Limb (tissue), 2 donors: ENCODE data around the gene ARPC1B.
A peak's percentile ranks its signal among the peaks of the same experiment; 100 is the strongest.
"Not testable (repeated sequence)": the region's sequence is repeated elsewhere in the genome, so short reads cannot be mapped to it uniquely, and the experiment has no call there.

Experiments
- DNase-seq, 2 donors: peaks; one replicate each; pipeline ENCODE4 v3.0.0-alpha.2; 2016; ENCODE audit errors: extremely low spot score in 2 of 2

ARPC1B gene

DNA sequence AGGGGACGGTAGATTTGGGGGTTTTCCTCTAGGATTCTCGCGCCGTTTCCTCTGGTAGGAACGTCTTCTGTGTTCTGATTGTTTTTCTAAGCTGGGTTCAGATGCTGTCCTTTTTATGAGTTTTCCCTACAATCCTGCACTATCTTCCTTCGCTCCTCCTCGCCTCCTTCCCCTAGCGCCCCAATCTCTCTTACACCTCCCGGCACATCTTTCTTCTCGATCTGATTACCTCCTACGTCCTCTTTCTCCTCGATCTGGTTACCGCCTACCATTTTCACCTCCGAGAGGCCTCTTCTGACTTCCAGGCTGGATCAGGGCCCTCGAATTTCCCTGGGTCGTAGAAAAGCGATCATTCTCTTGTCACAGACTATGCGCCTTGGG is 34.7 kb downstream of the ARPC1B start:
- no peak for DNase-seq

DNA sequence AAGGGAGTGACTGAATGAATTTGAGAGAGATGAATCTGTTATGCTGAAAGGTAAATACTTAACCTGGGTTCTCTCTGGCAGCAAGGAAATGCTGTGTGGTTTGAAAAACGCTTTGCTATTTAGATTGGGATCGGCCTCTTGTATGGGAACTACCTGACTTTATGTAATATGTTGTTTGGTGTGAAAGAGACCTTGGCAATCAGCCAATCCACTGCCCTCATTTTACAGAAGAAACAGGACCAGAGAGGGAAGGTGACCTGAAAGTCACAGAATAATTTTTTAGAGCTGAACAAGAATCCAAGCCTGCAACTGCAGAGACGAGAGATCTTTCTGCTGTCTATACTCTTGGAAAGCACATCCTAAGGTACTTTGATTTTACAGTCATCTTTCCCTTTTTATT is 35.3 kb downstream of the ARPC1B start:
- no peak for DNase-seq

DNA sequence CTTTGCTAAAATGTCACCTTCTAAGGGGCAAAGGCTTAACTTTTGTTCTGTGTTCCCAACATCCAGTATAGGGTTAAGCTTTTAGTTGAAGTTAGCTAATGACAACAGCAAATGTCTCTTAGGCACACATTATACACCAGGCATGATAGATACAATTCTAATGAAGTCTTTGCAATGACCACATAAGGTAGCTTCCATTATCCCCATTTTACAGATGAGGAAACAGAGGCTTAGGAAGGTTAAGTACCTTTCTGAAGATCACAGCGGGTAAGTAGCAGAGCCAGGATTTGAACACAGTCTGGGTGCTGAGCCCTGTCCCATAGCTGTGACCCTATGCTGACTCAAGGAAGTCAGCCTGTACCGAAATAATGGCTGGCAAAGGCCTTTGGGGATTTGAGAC is 36.1 kb downstream of the ARPC1B start:
- DNase-seq: no peak

DNA sequence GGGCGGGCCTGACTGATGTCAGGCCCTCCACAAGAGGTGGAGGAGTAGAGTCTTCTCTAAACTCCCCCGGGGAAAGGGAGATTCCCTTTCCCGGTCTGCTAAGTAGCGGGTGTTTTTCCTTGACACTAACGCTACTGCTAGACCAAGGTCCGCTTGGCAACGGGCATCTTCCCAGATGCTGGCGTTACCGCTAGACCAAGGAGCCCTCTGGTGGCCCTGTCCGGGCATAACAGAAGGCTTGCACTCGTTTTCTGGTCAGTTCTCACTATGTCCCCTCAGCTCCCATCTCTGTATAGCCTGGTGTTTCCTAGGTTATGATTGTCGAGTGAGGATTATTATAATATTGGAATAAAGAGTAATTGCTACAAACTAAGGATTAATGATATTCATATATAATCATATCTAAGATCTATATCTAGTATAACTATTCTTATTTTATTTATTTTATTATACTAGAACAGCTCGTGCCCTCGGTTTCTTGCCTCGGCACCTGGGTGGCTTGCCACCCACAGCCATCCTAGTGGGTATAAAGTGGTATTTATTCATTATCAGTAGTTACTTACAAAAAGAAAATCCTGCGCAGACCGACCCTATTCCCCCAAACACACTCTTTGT is 41.1 kb downstream of the ARPC1B start:
- peak in 1 of 2 donors; percentile 53 for DNase-seq

DNA sequence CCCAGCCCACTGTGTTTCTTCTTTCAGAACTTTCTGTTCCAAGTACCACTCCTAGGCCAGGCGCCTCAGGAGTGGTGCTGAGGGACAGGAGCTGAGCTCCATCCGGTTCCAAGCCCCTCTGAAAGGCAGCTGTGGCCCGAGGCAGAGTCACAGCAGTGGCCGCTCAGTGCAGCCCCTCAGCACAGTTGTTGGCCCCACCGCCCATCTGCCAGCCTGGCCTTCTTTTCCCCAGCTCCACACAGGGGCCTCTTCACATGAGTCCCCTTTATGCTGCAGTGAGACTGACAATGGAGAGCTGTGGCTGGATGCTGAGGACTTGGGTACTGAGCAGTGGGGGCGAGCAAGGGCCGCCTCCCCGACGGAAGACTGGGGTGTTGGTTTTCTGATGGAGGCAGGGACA is 43.7 kb downstream of the ARPC1B start:
- no peak for DNase-seq

DNA sequence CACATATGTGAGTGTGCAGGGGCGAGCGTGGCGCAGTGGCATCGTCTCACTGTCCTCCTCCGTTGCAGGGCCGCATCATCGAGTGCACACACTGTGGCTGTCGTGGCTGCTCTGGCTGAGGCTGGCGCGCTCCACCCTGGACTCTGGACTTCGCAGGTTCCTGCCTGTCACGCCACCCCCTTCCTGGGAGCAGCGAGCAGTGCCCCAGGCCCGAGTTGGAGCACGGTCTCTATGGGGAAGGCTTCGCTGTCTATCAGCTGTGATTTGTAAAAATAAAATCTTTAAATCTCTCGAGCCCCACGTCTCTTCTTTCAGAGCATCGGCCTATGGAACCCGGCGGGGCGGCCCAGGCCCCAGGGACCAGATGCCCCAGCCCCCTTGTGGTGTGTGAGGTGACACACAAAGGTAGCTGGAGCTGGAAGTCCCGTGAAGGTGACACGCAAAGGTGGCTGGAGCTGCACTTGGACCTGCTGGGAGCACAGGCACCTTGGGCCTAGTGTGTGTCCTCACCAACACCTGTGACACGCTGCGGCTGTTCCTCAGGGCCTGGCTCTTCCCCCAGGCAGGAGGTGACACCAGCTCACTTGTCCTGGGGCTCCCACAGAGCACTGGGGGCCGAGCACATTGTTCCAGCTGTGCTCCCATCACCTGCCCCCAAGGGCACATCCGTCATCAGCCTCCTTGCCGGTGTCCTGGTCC is 44.9 kb downstream of the ARPC1B start:
- no peak for DNase-seq

DNA sequence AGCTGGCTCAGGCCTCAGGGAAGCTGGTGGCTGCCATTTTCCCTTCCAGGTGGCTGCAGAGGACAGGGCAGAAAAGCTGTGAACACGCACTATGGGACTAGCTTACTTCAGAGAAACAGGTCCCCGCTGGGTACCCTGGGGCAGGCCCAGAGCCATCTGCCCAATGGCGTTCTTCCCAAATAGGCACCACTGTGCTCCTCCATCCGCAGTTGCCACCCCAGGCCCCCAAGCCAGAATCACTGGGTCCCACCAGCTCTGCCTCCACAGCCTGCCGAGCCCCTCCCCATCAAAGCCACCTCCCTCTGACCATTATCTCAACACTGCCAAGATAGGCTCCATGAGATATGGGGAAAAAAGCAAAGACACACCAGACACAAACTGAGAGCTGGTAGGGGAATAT is 45.7 kb downstream of the ARPC1B start:
- DNase-seq: no peak

DNA sequence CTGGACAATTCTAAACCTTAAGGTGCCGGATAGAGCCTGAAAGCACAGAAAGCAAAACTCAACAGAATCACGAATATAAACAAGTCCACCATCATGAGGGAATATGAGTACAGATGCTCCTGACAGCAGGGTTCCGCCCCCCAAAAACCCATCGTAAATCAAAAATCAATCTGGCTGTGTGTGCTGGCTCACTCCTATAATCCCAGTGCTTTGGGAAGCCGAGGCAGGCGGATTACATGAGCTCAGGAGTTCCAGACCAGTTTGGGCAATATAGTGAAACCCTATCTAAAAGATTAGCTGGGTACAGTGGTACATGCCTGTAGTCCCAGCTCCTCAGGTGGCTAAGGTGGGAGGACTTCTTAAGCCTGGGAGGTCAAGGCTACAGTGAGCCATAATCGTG is 46.5 kb downstream of the ARPC1B start:
- DNase-seq: no peak

DNA sequence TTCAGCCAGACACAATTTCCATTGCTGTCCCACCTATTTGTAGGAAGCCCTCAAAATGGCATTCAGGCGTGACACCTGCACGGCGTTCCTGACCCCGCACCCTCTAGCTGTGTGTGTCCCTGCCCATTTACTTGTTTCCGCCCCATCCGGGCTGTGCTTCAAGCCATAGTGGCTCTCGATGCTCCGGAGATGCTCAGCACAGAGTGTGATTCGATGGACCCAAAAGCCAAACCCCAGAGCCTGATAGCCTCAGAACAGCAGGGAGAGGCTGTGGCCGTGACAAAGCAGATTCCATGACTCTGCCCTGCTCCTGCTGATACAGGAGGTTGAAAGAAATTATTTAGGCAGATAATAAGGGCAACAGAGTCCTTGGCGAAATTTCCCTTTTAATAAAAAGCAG is 47.7 kb downstream of the ARPC1B start:
- no peak for DNase-seq

DNA sequence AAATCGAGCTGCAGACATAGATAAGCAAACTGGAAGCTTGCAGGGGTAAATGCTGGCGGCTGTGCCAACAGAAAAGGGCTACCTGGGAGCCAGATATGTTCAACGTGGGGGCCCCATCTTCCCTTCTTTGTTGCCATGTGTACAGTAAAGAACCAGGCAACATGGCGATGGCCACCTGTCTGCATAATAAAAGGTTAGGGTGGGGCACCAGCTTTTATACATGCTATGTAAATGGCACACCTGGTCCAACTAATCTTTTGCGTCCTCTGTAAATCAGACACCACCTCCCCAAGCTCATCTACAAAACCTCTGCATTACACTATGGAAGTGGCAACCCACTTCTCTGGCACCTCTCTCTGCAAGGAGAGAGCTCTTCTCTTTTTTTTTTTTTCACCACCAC is 48.1 kb downstream of the ARPC1B start:
- DNase-seq: no peak

DNA sequence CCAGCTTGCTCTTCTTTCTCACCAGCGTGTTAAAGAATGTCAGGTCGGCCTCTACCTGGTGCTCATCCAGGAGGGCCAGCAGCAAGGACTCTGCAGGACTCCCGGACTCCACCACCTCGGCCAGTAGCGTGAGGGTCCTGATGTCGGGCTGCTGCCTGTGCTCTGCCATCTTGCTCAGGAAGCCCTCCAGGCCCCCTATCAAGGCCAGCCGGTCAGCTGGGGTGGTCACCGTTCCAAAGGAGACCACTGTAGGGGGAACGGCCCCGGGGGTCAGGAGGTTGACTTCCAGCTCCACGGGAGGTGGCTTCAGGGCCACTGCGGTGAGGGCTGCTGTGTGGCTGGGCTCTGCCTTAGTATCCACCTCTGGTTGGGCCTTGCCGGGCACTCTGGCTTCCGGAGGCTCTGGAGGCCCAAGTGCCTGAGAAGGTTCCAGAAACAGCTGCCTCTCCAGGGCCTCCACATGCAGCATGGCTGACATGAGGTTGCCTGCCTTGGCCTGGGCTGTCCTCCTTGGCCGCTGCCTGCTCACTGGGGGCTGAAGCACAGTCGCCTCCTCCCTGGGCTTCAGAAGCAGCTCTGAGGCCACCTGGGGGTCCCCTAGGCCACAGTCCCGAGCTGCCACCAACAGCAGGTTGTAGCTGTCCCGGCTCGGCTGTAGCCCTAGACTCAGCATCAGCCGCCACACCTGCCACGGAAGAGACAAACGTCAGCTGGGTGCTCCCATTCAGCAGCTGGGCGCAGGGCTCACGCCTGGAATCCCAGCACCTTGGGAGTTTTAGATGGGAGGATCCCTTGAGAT is 50.6 kb downstream of the ARPC1B start:
- DNase-seq: no peak

DNA sequence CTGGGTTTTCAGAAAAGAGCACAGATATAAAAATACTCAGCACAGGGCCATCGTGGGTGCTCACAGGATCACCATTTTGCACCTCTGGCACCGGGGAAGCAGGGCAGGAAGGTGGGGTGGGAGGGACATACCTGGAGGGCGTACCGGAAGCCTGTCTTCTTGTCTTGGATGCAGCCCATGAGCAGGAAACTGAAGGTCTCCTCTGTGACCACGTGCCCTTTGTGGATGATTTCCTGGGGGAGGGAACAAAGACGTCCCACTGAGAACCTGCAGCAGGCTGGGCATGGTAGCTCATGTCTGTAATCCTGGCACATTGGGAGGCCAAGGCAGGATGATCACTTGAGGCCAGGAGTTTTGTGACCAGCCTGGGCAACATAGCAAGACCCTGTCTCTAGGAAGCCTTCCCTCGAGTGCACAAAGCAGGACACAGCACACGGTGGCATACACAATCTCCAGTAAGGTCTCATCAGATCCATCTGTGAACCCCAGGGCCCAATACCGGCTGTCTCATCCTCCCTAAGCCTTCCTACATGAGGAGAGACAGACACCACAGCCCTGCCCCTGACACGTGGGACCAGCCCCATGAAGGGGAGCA is 54.5 kb downstream of the ARPC1B start:
- no peak for DNase-seq

DNA sequence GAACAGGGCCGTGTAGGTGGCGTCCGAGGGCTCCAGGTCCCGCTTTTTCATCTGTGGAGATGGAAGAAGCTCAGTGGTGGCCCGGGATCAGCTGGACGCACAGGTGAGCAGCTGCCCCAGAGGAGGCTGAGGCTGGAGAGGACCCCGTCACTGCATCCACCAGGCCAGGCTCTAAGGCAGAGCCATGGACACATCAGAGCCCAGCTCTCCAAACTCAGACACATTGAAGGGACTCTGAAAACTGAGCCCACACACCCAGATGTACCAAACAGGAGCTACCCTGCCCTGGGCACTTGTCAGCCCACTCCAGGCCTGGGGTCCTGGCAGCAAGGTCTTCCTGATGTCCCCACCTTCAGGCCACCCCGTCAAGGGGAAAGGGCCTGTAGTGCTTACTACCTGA is 55.2 kb downstream of the ARPC1B start:
- no peak for DNase-seq

DNA sequence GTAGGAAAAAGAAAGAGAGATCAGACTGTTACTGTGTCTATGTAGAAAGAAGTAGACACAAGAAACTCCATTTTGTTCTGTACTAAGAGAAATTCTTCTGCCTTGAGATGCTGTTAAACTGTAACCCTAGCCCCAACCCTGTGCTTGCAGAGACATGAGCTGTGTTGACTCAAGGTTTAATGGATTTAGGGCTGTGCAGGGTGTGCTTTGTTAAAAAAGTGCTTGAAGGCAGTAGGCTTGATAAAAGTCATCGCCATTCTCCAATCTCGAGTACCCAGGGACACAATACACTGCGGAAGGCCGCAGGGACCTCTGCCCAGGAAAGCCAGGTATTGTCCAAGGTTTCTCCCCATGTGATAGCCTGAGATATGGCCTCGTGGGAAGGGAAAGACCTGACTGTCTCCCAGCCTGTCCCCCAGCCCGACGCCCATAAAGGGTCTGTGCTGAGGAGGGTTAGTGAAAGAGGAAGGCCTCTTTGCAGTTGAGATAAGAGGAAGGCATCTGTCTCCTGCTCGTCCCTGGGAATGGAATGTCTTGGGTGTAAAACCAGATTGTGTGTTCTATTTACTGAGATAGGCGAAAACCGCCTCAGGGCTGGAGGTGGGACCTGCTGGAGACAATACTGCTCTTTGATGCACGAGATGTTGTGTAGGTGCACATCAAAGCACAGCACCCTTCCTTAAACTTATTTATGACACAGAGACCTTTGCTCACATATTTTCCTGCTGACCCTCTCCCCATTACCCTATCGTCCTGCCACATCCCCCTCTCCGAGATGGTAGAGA is 57.4 kb downstream of the ARPC1B start:
- DNase-seq: not testable (repeated sequence)

DNA sequence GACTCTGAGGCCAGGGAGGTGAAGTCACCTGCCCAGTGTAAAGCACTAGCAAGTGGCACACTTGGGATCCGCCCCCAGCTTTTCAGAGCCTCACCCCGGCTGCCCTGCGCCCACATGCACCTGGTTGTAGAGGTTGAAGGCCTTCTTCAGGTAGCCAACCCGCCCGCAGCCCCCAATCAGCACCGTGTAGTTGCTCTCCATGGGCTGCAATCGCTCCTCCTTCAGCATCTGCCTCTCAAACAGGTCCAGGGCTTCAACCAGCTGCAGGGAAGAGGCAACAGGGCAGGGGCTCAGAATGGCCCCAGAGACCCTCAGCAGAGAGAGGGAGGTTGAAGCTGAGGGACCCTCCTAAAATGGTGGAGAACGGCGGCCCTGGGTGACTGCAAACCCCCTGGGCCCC is 58.6 kb downstream of the ARPC1B start:
- no peak for DNase-seq

DNA sequence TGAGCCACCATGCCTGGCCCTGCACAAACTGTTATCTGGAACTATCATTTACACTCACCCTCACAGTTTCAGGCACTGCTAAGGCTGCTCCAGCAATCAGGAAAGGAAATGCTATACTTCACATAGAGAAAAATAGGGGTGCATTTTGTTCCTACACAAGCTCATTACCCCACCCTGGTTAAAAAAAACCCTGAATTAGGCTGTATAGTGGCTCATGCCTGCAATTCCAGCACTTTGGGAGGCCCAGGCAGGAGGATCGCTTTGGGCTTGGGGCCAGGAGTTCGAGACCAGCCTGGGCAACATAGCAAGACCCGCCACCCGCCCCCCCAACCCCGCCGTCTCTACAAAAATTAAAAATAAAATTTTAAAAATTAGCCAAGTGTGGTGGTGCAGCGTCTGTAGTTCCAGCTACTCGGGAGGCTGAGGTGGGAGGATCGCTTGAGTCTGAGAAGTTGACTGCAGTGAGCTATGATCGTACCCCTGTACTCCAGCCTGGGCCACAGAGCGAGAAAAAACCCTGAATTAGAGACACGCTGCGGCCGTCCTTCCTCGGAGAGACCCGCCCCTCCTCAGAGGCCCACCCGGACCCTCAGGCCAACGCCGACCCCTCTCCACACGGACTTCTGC is 63.5 kb downstream of the ARPC1B start:
- no peak for DNase-seq

DNA sequence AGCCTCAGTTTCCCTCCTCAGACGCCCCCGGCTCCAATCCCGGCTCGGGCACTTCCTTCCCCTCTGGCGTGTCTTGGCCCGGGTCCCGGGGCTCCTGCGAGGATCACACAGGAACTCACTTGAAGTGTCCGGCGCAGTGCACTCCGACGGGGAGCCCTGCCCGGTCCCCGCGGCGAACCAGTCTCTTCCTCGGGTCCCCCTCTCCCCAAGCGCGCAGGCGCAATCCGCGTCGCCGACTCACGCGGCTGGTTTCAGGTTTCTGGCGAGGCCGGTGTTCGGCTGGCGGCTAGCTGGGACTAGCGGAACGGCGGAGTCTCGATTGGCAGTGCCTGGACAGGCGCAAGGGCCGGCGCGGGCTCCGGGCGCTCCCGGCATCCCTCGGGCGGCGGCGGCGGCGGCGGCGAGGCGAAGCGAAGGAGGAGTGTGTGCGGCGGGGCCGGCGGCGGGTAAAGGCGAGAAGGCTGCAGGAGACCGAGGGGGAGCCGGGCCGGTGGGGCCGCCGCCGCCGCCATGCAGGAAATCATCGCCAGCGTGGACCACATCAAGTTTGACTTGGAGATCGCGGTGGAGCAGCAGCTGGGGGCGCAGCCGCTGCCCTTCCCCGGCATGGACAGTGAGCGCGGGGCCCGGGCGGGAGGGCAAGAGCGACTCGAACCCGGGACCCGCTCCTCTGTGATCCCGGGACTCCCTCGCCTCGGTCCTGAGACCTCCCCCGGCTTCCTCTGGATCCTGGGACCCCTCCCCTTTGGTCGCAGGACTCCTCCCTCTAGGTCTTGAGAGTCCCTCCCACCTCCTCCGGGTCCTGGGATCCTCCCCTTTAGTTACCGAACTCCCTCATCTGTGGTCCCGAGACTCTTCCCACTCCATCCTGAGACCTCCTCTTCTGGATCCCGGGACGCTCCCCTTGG is 64.3 kb downstream of the ARPC1B start, which contains the start of the genes CPSF4 and PTCD1:
CPSF4 (plus strand) TSS at position 371 of the 908 bp plus-strand sequence; CDS start at position 511, 140 bp downstream.
PTCD1 (minus strand) TSS at position 226 of the 908 bp plus-strand sequence. CDS start 3,556 bp downstream, outside the sequence.
- peak; percentile 94 to 96 for DNase-seq

DNA sequence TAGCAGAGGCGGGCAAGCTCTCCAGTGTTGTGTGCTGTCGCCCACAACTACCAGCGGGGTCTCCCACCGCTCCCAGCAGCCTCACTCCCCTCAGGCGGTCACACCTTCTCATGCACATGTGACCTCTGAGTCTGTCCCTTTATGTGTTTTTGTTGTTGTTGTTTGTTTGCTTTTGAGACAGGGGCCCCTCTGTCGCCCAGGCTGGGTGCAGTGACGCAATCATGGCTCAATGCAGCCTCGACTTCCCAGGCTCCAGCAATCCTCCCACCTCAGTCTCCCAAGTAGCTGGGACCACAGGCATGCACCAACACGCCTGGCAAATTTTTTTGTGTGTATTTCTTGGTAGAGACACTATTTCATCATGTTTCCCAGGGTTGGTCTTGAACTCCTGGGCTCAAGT is 65.7 kb downstream of the ARPC1B start:
- DNase-seq: no peak
